GM18526 (cell line): ENCODE results near the gene UXT.

Source experiments
- POLR2A ChIP-seq: IDR thresholded peaks from 3 replicates; pipeline ENCODE4 v1.6.1; 2011; ENCODE audit not compliant: insufficient read length; ENCODE audit errors: extremely low read depth

UXT gene, protein sequence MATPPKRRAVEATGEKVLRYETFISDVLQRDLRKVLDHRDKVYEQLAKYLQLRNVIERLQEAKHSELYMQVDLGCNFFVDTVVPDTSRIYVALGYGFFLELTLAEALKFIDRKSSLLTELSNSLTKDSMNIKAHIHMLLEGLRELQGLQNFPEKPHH

DNA sequence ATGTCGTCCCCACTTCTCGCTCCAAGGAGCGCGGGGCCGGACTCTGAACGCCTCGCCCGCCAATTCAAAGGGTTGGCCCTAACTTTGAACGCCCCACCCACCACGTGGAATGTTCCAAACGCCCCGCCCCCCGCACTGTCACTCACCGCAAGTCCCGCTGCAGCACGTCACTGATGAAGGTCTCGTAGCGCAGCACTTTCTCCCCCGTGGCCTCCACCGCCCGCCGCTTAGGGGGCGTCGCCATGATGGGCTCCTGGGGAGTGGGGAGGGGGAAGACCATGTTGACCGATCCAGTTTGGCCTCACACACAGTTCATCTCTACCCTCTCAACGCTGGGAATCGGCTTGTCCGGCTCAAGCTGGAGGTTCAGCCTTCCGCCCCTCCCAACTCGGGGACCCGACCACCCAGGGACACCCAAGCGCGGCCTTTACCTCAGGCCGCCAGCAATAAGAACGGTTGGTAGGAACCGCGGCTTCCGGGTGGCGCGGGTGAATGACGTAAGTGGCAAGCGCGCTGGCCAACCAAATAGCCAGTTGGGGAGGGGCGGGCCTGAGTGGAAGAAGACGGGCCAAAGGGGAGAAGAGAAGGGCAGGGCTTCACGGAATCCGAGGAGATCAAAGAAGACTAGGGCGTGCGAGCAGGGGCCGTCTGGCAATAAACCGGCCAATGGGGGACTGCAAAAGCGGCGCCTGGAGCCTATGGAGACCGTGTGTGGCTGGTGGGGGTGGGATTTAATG lies at the start of gene UXT:
TSS of gene UXT (minus strand) at position 497 of the 737 bp plus-strand sequence. CDS start at position 244, 253 bp downstream.
- TF ChIP-seq POLR2A, result peak; percentile 54

GRCh38 chrX:47707031-47707780 lies 48.2 kb upstream of the UXT start:
- no peak for TF ChIP-seq POLR2A

DNA sequence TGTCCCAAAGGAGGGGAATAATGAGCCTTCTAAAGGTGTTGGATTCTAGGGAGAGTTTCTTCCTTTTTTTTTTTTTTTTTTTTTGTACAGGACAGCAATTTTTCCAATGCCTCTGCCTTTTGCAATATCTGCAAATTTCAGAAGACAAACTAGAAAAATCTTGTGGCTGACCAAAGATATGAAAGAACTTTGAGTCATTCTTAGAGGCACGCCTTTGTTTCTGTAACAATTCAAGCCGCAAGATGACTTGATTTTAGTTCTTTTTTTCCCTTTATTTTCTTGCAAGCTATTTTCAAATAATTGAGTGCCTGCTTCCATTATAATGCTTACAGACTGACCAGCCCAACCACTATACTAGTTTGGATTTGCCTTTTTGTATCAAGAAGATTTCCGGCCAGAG lies 47.6 kb upstream of the UXT start:
- TF ChIP-seq POLR2A, result no peak

GRCh38 chrX:47704736-47705135 lies 45.8 kb upstream of the UXT start:
- no peak for TF ChIP-seq POLR2A

GRCh38 chrX:47697181-47697580 lies 38.2 kb upstream of the UXT start:
- TF ChIP-seq POLR2A, result no peak

- no peak for TF ChIP-seq POLR2A
Observed at GRCh38 chrX:47690175-47690574, 31.2 kb upstream of the UXT start.

GRCh38 chrX:47687263-47687662 lies 28.3 kb upstream of the UXT start:
- no peak for TF ChIP-seq POLR2A

DNA sequence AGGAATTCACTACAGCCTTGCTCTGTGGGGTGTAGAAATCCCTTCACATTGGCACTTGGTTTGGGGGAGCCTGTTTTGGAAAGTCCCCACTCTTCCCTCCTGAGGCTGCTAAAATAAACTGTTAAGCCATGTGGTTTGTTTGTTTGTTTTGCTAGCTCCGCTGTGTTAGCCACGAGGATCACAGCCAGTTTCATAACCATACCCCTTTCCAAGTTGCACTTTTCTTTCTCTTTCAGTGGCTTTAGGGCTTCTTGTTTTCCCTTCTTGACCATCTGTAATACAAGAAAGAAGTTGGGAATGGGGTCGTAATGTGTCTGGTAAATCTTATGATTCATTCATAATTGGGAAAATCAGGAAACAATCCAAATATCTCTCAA lies 24.8 kb upstream of the UXT start:
- TF ChIP-seq POLR2A, result no peak

GRCh38 chrX:47683184-47683828 lies 24.3 kb upstream of the UXT start:
- no peak for TF ChIP-seq POLR2A

DNA sequence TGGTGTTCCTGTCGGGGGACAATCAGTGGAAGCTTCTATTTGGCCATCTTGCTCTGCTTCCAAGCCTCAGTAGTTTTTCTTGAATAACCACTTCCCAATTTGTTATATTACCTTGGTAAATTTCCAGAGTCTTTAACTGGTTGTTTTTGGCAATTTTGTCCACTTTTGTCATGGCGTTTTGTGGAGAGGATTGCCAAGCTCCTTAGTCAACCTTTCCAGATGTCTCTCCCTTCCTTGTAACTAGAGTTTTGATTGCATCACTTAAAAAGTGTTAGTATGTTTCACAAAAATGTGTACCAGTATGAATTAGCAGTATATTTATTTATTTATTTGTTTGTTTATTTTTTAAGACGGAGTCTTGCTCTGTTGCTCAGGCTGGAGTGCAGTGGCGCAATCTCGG lies 15.8 kb upstream of the UXT start:
- TF ChIP-seq POLR2A, result no peak

DNA sequence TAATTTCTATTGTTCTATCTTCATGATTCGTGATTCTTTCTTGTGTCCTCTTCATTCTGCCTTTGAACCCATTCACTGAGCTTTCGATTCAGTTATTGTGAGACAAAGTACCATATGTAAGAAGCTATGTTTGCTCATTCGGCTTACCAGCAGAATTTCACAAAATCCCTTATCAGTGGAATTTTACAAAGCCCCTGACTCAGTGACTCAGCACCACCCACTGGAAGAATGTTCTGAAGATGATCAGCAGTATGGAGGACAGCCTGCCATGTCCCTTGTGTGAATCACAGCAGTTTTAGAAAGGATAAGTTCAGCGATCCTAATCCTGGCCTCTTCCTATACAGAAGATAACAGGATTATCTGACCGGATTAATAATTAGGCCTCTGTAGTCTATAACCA lies 5.8 kb upstream of the UXT start:
- TF ChIP-seq POLR2A, result no peak

- no peak for TF ChIP-seq POLR2A
Observed at GRCh38 chrX:47662144-47662657, 3.2 kb upstream of the UXT start.

DNA sequence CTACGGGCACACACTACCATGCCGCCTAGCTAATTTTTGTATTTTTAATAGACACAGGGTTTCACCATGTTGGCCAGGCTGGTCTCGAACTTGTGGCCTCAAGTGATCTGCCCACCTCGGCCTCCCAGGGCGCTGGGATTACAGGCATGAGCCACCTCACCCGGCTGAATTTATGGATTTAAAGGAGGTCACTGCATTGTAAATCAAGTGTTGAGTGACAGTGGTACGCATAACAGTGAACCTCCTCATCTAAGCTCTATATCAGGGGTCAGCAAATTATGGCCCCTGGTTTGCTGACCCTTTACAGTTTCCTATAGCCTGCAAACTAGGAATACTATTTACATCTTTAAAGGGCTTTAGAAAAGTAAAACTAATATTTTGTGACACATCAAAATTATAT lies 2.6 kb upstream of the UXT start:
- TF ChIP-seq POLR2A, result no peak

DNA sequence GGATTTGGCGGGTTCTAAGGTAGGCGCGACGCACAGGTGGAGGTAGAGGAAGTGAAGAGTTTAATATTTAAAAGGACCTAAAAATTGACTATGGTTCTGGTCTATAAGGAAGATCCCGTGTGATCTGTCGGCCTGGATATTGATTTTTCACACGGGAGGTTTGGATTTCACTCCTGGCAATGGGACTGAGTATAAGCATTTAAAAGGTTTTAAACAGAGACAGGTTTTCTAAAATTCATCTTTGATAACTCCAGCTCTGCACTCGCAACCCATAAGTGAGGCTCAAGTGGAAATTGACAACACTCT lies 394 bp upstream of the UXT start:
- no peak for TF ChIP-seq POLR2A

GRCh38 chrX:47658301-47658683 lies 688 bp downstream of the UXT start:
- TF ChIP-seq POLR2A, result no peak
